Glutamatergic neuron (in vitro differentiated cells): Measurements from ENCODE around the gene HTR2A. TPM values are rescaled to one million over a fixed set of nuclear protein-coding genes. Genes with fewer than 3 reads are reported as not detected.

Experiments
- DNase-seq: peaks from one replicate; pipeline ENCODE4 v3.0.0; 2022
- H3K27ac Mint-ChIP-seq: one replicate; pipeline ENCODE4 v1.8.0; 2020; ENCODE audit warnings: mild to moderate bottlenecking, mixed read lengths, inconsistent platforms; ENCODE audit not compliant: unreplicated experiment
- H3K27me3 Mint-ChIP-seq: one replicate; pipeline ENCODE4 v1.8.0; 2020; ENCODE audit warnings: mild to moderate bottlenecking, moderate library complexity, mixed read lengths, inconsistent platforms; ENCODE audit not compliant: unreplicated experiment
- H3K36me3 Mint-ChIP-seq: one replicate; pipeline ENCODE4 v1.8.0; 2020; ENCODE audit warnings: mild to moderate bottlenecking, mixed read lengths, inconsistent platforms; ENCODE audit not compliant: unreplicated experiment
- H3K4me1 Mint-ChIP-seq: one replicate; pipeline ENCODE4 v1.8.0; 2020; ENCODE audit warnings: mild to moderate bottlenecking, low read depth, mixed read lengths, inconsistent platforms; ENCODE audit not compliant: unreplicated experiment
- H3K4me3 Mint-ChIP-seq: one replicate; pipeline ENCODE4 v1.8.0; 2020; ENCODE audit warnings: mild to moderate bottlenecking, mixed read lengths, inconsistent platforms; ENCODE audit not compliant: unreplicated experiment
- H3K9me3 Mint-ChIP-seq: one replicate; pipeline ENCODE4 v1.8.0; 2020; ENCODE audit warnings: mild to moderate bottlenecking, moderate library complexity, mixed read lengths, inconsistent platforms; ENCODE audit not compliant: unreplicated experiment
- CTCF ChIP-seq: fragments of 200-600 bp; sonication (generic); IDR thresholded peaks from one replicate; pipeline ENCODE4 v1.5.0; 2021; ENCODE audit not compliant: partially characterized antibody, unreplicated experiment
- total RNA-seq: library from RNA; stranded (reverse); fragmentation: NEBNext Ultra II Directional; extraction: Animal tissue kit (Norgen Biotek cat#: 25700); gene quantifications from one replicate; pipeline ENCODE4 v1.2.1, GENCODE V29; 2021; ENCODE audit not compliant: unreplicated experiment

Gene HTR2A
- total RNA-seq, 1 donor from 2014 or later = not detected

- no peaks in the 10 kb centered on the region for H3K27me3 Mint-ChIP-seq
Measured at GRCh38 chr13:46830405-46831005, 66.3 kb downstream of the HTR2A start.

DNA sequence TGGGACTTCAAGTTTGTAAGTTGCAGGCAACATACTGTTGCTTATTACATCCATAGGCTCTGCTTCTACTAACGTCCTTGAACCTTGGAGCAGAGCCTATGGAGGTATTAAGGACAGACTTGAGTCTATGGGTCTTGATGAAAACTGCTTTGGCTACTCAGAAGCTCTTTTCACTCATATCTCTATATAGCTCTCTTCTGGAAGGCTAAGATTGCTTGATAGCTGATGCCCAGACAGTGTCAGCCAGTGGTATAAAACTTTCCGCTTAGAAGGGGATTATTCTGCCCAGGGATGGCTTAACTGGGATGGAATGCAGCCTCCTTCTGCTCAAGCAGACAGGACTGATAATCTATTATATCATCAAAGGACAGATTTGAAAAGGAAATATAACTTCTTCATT, 74.3 kb downstream of the HTR2A start:
- Mint-ChIP-seq H3K27me3 (no peaks in the 10 kb centered on the region), H3K9me3 (peaks cover 1% of the 10 kb centered on the region), H3K27ac (no peak overlapping the region), H3K36me3 (no peaks in the 10 kb centered on the region), H3K4me3 (no peak overlapping the region), H3K4me1 (no peaks in the 10 kb centered on the region)
- no peak for DNase-seq
- no peak for TF ChIP-seq CTCF

More at GRCh38 chr13:46830405-46831005, 66.3 kb downstream of the HTR2A start:
- H3K4me1 Mint-ChIP-seq = no peaks in the 10 kb centered on the region
- no peak for TF ChIP-seq CTCF
- no peaks in the 10 kb centered on the region for H3K36me3 Mint-ChIP-seq
- no peaks in the 10 kb centered on the region for H3K9me3 Mint-ChIP-seq
- no peak overlapping the region for H3K27ac Mint-ChIP-seq
- no peak overlapping the region for H3K4me3 Mint-ChIP-seq
- no peak for DNase-seq

- TF ChIP-seq CTCF = no peak
- Mint-ChIP-seq H3K36me3 (peaks cover 2% of the 10 kb centered on the region), H3K9me3 (peaks cover 1% of the 10 kb centered on the region), H3K27ac (no peak overlapping the region), H3K4me3 (no peak overlapping the region), H3K27me3 (no peaks in the 10 kb centered on the region), H3K4me1 (peaks cover 6% of the 10 kb centered on the region)
- no peak for DNase-seq
Measured at GRCh38 chr13:46817838-46818476, 78.9 kb downstream of the HTR2A start.

DNA sequence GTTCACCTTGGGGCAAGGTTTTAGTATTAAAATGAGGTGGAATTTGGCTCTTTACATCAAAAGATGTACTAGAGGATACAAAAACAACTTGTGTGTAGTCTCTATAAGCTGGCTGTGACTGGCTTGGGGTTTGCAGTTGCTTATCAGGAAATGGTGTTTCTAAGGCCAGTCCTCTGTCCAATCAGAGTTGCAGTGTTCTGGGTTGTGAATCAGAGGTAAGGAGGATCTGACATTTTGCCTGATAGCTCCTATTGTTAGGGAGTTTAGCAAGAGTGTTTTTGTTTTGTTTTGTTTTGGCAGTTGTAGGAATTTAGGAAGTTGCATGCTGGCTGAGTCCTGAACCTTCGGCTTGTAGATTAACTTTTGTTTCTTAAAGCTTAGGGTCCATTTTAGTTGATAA, 79.8 kb downstream of the HTR2A start:
- Mint-ChIP-seq H3K27ac (no peak overlapping the region), H3K36me3 (peaks cover 5% of the 10 kb centered on the region), H3K4me3 (no peak overlapping the region), H3K4me1 (peaks cover 6% of the 10 kb centered on the region), H3K27me3 (no peaks in the 10 kb centered on the region), H3K9me3 (peaks cover 1% of the 10 kb centered on the region)
- TF ChIP-seq CTCF = no peak
- DNase-seq = no peak

GRCh38 chr13:46816371-46816770, 80.5 kb downstream of the HTR2A start:
- DNase-seq = no peak
- Mint-ChIP-seq H3K4me1 (peaks cover 6% of the 10 kb centered on the region), H3K27me3 (no peaks in the 10 kb centered on the region), H3K4me3 (no peak overlapping the region), H3K9me3 (peaks cover 1% of the 10 kb centered on the region), H3K36me3 (peaks cover 5% of the 10 kb centered on the region), H3K27ac (no peak overlapping the region)
- TF ChIP-seq CTCF = no peak
